Trophoblast cell (in vitro differentiated cells and primary cell): ENCODE results near the gene PMP22. TPM values are rescaled to one million over a fixed set of nuclear protein-coding genes. Genes with fewer than 3 reads are reported as not detected.

Experiments
- DNase-seq, 2 donors: peaks; one replicate each; pipeline ENCODE4 v3.0.0-alpha.2; 2016
- H2AFZ ChIP-seq: 2 replicates; pipeline ENCODE4 v1.6.1; 2013; ENCODE audit warnings: low read length, moderate library complexity, mild to moderate bottlenecking; ENCODE audit not compliant: insufficient read depth, poor library complexity
- H2AK5ac ChIP-seq: 2 replicates; pipeline ENCODE4 v1.6.1; 2013; ENCODE audit warnings: mild to moderate bottlenecking, low read length
- H2BK120ac ChIP-seq: 2 replicates; pipeline ENCODE4 v1.6.1; 2013; ENCODE audit warnings: low read length, mild to moderate bottlenecking, moderate library complexity; ENCODE audit not compliant: insufficient read depth, poor library complexity
- H2BK12ac ChIP-seq: 2 replicates; pipeline ENCODE4 v1.6.1; 2013; ENCODE audit warnings: mild to moderate bottlenecking, low read length, moderate library complexity
- H2BK5ac ChIP-seq: 2 replicates; pipeline ENCODE4 v1.6.1; 2013; ENCODE audit warnings: low read length, low read depth, moderate library complexity, mild to moderate bottlenecking; ENCODE audit not compliant: poor library complexity
- H3K14ac ChIP-seq: 2 replicates; pipeline ENCODE4 v1.6.1; 2013; ENCODE audit warnings: mild to moderate bottlenecking, low read length
- H3K18ac ChIP-seq: 2 replicates; pipeline ENCODE4 v1.6.1; 2013; ENCODE audit warnings: mild to moderate bottlenecking, low read length
- H3K23ac ChIP-seq: 2 replicates; pipeline ENCODE4 v1.6.1; 2013; ENCODE audit warnings: low read length
- H3K27ac ChIP-seq: 2 replicates; pipeline ENCODE4 v1.5.1; 2013; ENCODE audit warnings: low read depth, mild to moderate bottlenecking, inconsistent platforms, low read length, moderate library complexity
- H3K27me3 ChIP-seq: 2 replicates; pipeline ENCODE4 v1.6.1; 2013; ENCODE audit warnings: inconsistent platforms, mild to moderate bottlenecking, low read length, moderate library complexity; ENCODE audit not compliant: insufficient read depth
- H3K36me3 ChIP-seq, 2 experiments: 1 replicate in 1 of 2; 2 replicates in 1 of 2; pipeline ENCODE4 v1.6.1; 2013; ENCODE audit warnings: low read length in 2 of 2, mild to moderate bottlenecking in 2 of 2, moderate library complexity in 1 of 2; ENCODE audit not compliant: insufficient read depth in 2 of 2, control insufficient read depth in 1 of 2
- H3K4ac ChIP-seq: 2 replicates; pipeline ENCODE4 v1.6.1; 2013; ENCODE audit warnings: low read depth, mild to moderate bottlenecking, low read length, moderate library complexity
- H3K4me1 ChIP-seq, 2 experiments: 1 replicate in 1 of 2; 2 replicates in 1 of 2; pipeline ENCODE4 v1.6.1; 2013; ENCODE audit warnings: low read length in 2 of 2, mild to moderate bottlenecking in 2 of 2, moderate library complexity in 1 of 2; ENCODE audit not compliant: insufficient read depth in 2 of 2, control insufficient read depth in 1 of 2
- H3K4me2 ChIP-seq: 2 replicates; pipeline ENCODE4 v1.6.1; 2013; ENCODE audit warnings: inconsistent platforms, mild to moderate bottlenecking, low read length, moderate library complexity
- H3K4me3 ChIP-seq: 2 replicates; pipeline ENCODE4 v1.5.1; 2013; ENCODE audit warnings: mild to moderate bottlenecking, low read depth, low read length, inconsistent platforms
- H3K79me1 ChIP-seq: one replicate; pipeline ENCODE4 v1.6.1; 2013; ENCODE audit warnings: low read length
- H3K79me2 ChIP-seq: 2 replicates; pipeline ENCODE4 v1.6.1; 2013; ENCODE audit warnings: low read length, mild to moderate bottlenecking; ENCODE audit not compliant: control insufficient read depth, insufficient read depth, poor library complexity
- H3K9ac ChIP-seq: 2 replicates; pipeline ENCODE4 v1.6.1; 2013; ENCODE audit warnings: mild to moderate bottlenecking, low read length
- H3K9me3 ChIP-seq: 2 replicates; pipeline ENCODE4 v1.6.1; 2013; ENCODE audit warnings: low read depth, mild to moderate bottlenecking, control low read depth, inconsistent platforms, low read length; ENCODE audit not compliant: insufficient read depth
- H4K12ac ChIP-seq: 2 replicates; pipeline ENCODE4 v1.6.1; 2013; ENCODE audit warnings: low read depth, mild to moderate bottlenecking, low read length, moderate library complexity
- H4K8ac ChIP-seq: 2 replicates; pipeline ENCODE4 v1.6.1; 2013; ENCODE audit warnings: low read depth, mild to moderate bottlenecking, low read length, moderate library complexity
- H4K91ac ChIP-seq: one replicate; pipeline ENCODE4 v1.6.1; 2013; ENCODE audit warnings: low read depth, mild to moderate bottlenecking, low read length, moderate library complexity
- WGBS: extraction: QIAGEN DNeasy Blood & Tissue Kit; methylation state at CpG from one replicate; pipeline ENCODE4 v1.1.7; 2013; ENCODE audit warnings: missing lambda C conversion rate; ENCODE audit not compliant: insufficient read length, insufficient coverage; ENCODE audit errors: extremely low coverage; 5-methylcytosine and 5-hydroxymethylcytosine counted together
- polyA plus RNA-seq: library from polyadenylated mRNA; stranded (reverse); fragments of 200-250 nt; gene quantifications from 2 replicates; pipeline ENCODE4 v1.2.3, GENCODE V29; 2013

Gene PMP22
- 66.8 and 70.1 TPM in 2 replicates for polyA plus RNA-seq

GRCh38 chr17:15265131-15265530, at the start of gene PMP22:
Gene PMP22 (minus strand): TSS chr17:15265326. CDS start chr17:15260727, 4,599 bp downstream.
- Histone ChIP-seq H3K9me3 (no peaks in the 10 kb centered on the region), H4K91ac (no peak within 1 kb of the TSS), H4K12ac (no peak within 1 kb of the TSS), H2BK5ac (no peak within 1 kb of the TSS), H3K23ac (no peak within 1 kb of the TSS), H3K4me1 (peaks cover 4 to 16% of the 10 kb centered on the region in 2 experiments), H3K36me3 (no peaks in the 10 kb centered on the region), H2BK12ac (no peak within 1 kb of the TSS), H3K4me2 (no peak within 1 kb of the TSS), H2AFZ (no peak within 1 kb of the TSS), H2BK120ac (no peak within 1 kb of the TSS), H3K4me3 (no peak within 1 kb of the TSS), H4K8ac (no peak within 1 kb of the TSS), H3K79me1 (peaks cover 17% of the 10 kb centered on the region), H2AK5ac (no peak within 1 kb of the TSS), H3K9ac (no peak within 1 kb of the TSS), H3K27me3 (no peaks in the 10 kb centered on the region), H3K18ac (no peak within 1 kb of the TSS), H3K4ac (no peak within 1 kb of the TSS), H3K14ac (no peak within 1 kb of the TSS), H3K79me2 (peaks cover 7% of the 10 kb centered on the region), H3K27ac (no peak within 1 kb of the TSS)
- no peak for DNase-seq
- no CpG with 5 or more reads among the region's 6 CpGs for WGBS

DNA sequence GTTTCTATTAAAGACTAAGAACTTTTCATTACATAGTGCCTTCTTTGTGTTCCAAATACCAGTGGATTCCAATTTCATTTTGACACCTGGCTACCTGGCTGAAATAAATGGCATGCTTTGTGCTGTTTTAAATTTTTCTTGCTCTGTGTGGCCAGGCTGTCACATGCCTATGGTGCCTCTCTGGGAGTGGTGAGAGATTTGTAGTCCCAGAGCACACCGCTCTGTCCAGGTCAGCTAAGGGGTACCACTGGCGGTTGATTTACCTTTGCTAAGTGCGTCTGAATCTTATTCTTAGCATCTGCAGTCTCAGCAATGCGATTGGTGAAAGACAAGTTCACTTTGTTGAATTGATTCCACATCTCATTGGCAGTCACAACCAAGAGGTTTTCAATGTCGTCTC, 46.9 kb upstream of the PMP22 start:
- peak in 1 of 2 donors; percentile 25 for DNase-seq
- H3K9ac ChIP-seq: no peak overlapping the region
- no peak overlapping the region for H2AK5ac ChIP-seq
- peaks cover 2% of the 10 kb centered on the region for H3K9me3 ChIP-seq
- H3K4ac ChIP-seq: no peak overlapping the region
- no peak overlapping the region for H3K18ac ChIP-seq
- peak overlapping the region; percentile 31 for H2AFZ ChIP-seq
- H3K4me1 ChIP-seq: peaks cover 0 to 4% of the 10 kb centered on the region in 2 experiments
- no peak overlapping the region for H2BK120ac ChIP-seq
- no peak overlapping the region for H3K23ac ChIP-seq
- no peak overlapping the region for H2BK12ac ChIP-seq
- H3K27ac ChIP-seq: no peak overlapping the region
- H3K4me2 ChIP-seq: no peak overlapping the region
- no peak overlapping the region for H4K12ac ChIP-seq
- no peak overlapping the region for H2BK5ac ChIP-seq
- no peak overlapping the region for H4K8ac ChIP-seq
- H3K79me2 ChIP-seq: no peaks in the 10 kb centered on the region
- no peak overlapping the region for H4K91ac ChIP-seq
- no CpG with 5 or more reads among the region's 5 CpGs for WGBS
- no peaks in the 10 kb centered on the region for H3K79me1 ChIP-seq
- no peaks in the 10 kb centered on the region for H3K27me3 ChIP-seq
- H3K4me3 ChIP-seq: no peak overlapping the region
- H3K14ac ChIP-seq: no peak overlapping the region
- H3K36me3 ChIP-seq: no peaks in the 10 kb centered on the region

- Histone ChIP-seq H3K14ac (no peak overlapping the region), H2AFZ (no peak overlapping the region), H3K4ac (no peak overlapping the region), H3K4me3 (no peak overlapping the region), H2BK5ac (no peak overlapping the region), H3K9me3 (peaks cover 2% of the 10 kb centered on the region), H4K12ac (no peak overlapping the region), H3K36me3 (no peaks in the 10 kb centered on the region), H3K79me2 (no peaks in the 10 kb centered on the region), H3K18ac (no peak overlapping the region), H3K27ac (no peak overlapping the region), H3K9ac (no peak overlapping the region), H3K27me3 (no peaks in the 10 kb centered on the region), H4K91ac (no peak overlapping the region), H2BK120ac (no peak overlapping the region), H3K4me2 (no peak overlapping the region), H3K23ac (no peak overlapping the region), H4K8ac (no peak overlapping the region), H2BK12ac (no peak overlapping the region), H3K4me1 (peaks cover 3 to 5% of the 10 kb centered on the region in 2 experiments), H2AK5ac (no peak overlapping the region), H3K79me1 (no peaks in the 10 kb centered on the region)
- WGBS: no CpG with 5 or more reads among the region's 3 CpGs
- DNase-seq: no peak
Measured at GRCh38 chr17:15309793-15310192, 44.7 kb upstream of the PMP22 start.

GRCh38 chr17:15309236-15309635, 44.1 kb upstream of the PMP22 start:
- Histone ChIP-seq H3K4ac (no peak overlapping the region), H2AFZ (no peak overlapping the region), H3K79me2 (no peaks in the 10 kb centered on the region), H2BK12ac (no peak overlapping the region), H3K9ac (no peak overlapping the region), H3K4me1 (peaks cover 7 to 8% of the 10 kb centered on the region in 2 experiments), H2BK5ac (no peak overlapping the region), H4K12ac (no peak overlapping the region), H3K36me3 (no peaks in the 10 kb centered on the region), H3K9me3 (peaks cover 2% of the 10 kb centered on the region), H2BK120ac (no peak overlapping the region), H3K27ac (no peak overlapping the region), H3K27me3 (no peaks in the 10 kb centered on the region), H3K23ac (no peak overlapping the region), H3K4me3 (no peak overlapping the region), H3K4me2 (no peak overlapping the region), H3K18ac (no peak overlapping the region), H3K79me1 (no peaks in the 10 kb centered on the region), H4K91ac (no peak overlapping the region), H2AK5ac (no peak overlapping the region), H3K14ac (no peak overlapping the region), H4K8ac (no peak overlapping the region)
- DNase-seq: no peak
- WGBS: no CpG with 5 or more reads among the region's 3 CpGs
